H1 (cell line): ENCODE data around the gene AP4M1. TPM values are rescaled to one million over a fixed set of nuclear protein-coding genes. Genes with fewer than 3 reads are reported as not detected.

Experiments used
- CREB1 ChIP-seq: IDR thresholded peaks from 2 replicates; pipeline ENCODE4 v1.6.1; 2012; ENCODE audit warnings: inconsistent platforms
- polyA plus RNA-seq, 7 experiments: library from polyadenylated mRNA; depleted of rRNA in 3 of 7; stranded (reverse) in 5 of 7; unstranded in 2 of 7; fragments of >200 nt in 5 of 7; fragments of 200-250 nt in 2 of 7; gene quantifications; 1 replicate in 5 of 7; 2 replicates in 1 of 7; 4 replicates in 1 of 7; pipeline versions ENCODE4 v1.2.1 to v1.2.3, GENCODE V29; 2011 to 2013; ENCODE audit warnings: missing spikeins in 2 of 7, mixed read lengths in 2 of 7
- total RNA-seq: library from RNA; stranded (reverse); fragmentation: NEBNext Ultra II Directional; extraction: Animal tissue kit (Norgen Biotek cat#: 25700); gene quantifications from 2 replicates; pipeline ENCODE4 v1.2.1, GENCODE V29; 2021

Gene AP4M1
- total and polyA plus RNA-seq, 2 of the 8 experiments (the other 6 are each of a cell fraction or from before 2014, with no cell fraction given), result 15.2 to 16.6 TPM

DNA sequence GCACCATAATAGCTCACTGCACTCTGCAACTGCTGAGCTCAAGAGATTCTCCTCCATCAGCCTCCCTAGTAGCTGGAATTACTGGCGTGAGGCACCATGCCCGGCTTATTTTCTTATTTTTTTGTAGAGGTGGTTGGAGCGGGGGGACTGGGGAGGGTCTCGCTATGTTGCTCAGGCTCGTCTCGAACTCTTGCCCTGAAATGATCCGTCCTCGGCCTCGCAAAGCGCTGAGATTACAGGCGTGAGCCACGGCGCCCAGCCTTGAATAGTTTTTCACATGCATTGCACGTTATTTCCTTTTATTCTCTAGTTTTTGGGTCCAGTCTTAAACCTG is 46.7 kb downstream of the AP4M1 start (continued):
- TF ChIP-seq CREB1, result no peak
